ENCODE measurements around the gene NFKB1.

The NFKB1 gene

DNA sequence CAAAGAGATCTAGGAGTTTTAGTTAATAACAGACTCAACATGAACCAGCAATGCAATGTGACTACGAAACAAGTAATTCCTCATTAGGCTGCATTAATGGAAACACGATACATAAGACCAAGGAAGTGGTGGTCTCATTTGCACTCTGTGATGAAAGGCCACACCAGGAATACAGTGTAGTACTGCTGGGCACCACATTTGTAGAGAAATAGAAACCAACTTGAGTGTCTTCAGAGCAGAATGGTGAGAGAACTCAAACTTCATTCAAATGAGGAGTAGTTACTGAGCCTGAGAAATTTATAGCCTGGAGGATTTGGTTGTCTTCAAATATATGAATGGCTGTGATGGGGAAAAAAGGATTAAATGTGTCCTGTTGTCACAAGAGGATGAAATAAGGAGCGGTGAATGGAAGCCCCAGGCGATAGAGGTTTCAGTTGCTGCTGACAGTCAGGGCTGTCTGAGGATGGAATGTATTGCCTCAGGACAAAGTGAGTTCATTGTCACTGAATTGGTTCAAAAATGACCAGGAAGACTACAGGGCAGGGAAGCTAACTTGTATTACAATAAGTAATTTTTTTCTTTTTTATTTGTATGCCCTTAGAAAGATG is 50.9 kb downstream of the NFKB1 start:
- ChIA-PET CTCF (no interaction called here), POLR2A (no interaction called here)
- DNase-seq (ENCODE audit: extremely low spot score): no peak
- no peak for TF ChIP-seq TARDBP (IDR thresholded peaks at IDR 0.05)
- no peak for TF ChIP-seq NFRKB (IDR thresholded peaks at IDR 0.05)
- TF ChIP-seq SP1 (IDR thresholded peaks at IDR 0.05): no peak
- no peak for TF ChIP-seq FOXA1 (IDR thresholded peaks at IDR 0.05)
- no peak for TF ChIP-seq FOXM1 (IDR thresholded peaks at IDR 0.05; ENCODE audit: borderline replicate concordance)

DNA sequence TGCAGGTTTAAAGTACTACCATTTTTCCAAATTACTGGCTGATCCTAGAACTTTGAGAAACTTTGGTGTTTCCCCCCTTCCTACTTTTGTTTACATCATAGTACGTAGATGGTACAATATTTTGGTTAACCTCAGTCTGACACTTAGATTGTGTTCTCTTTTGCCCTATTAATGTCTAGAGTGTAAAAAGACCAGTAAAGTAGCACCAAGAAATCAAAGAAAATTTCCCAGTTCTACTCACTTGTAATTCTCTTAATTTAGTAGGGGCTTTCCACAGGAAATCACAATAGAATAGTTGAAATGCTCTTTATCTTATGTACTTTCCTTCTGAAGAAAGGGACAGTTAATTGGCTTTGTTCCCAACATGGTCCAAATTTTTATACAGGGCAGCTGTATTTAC is 51.6 kb downstream of the NFKB1 start:
- ChIA-PET POLR2A (no interaction called here), CTCF (interaction anchor here (0.7 kb wide), 1 partner anchor 329 kb away, joined by 3 read pairs; no protein-coding TSS in a partner anchor)
- DNase-seq (ENCODE audit: extremely low spot score): no peak
- TF ChIP-seq CTBP1 (IDR thresholded peaks at IDR 0.05; ENCODE audit: borderline replicate concordance) (no peak), HDGF (IDR thresholded peaks at IDR 0.05; ENCODE audit: borderline replicate concordance) (no peak), TARDBP (IDR thresholded peaks at IDR 0.05) (no peak), SUZ12 (IDR thresholded peaks at IDR 0.05) (no peak), ARNT (IDR thresholded peaks at IDR 0.05) (no peak), FOXM1 (IDR thresholded peaks at IDR 0.05; ENCODE audit: borderline replicate concordance) (no peak), FOXK2 (IDR thresholded peaks at IDR 0.05) (no peak), ELF4 (IDR thresholded peaks at IDR 0.05) (no peak)
- TF ChIP-seq, protein P1, sequence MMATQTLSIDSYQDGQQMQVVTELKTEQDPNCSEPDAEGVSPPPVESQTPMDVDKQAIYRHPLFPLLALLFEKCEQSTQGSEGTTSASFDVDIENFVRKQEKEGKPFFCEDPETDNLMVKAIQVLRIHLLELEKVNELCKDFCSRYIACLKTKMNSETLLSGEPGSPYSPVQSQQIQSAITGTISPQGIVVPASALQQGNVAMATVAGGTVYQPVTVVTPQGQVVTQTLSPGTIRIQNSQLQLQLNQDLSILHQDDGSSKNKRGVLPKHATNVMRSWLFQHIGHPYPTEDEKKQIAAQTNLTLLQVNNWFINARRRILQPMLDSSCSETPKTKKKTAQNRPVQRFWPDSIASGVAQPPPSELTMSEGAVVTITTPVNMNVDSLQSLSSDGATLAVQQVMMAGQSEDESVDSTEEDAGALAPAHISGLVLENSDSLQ (IDR thresholded peaks at IDR 0.05): no peak

DNA sequence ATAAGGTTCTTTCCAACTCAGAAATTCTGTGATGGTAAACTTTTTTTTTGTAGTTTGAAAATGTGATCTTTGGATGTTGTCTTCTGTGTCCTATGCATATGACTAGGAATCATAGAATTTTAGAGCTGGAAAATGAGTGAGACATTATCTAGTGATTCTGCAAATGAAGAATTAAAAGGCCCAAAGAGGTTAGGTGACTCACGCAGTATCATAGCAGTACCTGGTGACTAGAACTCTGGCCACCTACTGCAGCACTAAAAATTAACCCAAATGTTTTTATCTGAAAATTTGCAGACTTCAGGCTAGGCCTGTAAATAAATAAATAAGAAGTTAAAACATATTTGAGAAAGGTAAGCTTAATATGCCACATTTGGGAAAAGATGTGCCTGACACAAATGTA is 52.8 kb downstream of the NFKB1 start:
- DNase-seq (ENCODE audit: extremely low spot score): no peak
- CTCF ChIA-PET: interaction anchor here (0.9 kb wide), 1 partner anchor 8 kb away, joined by 3 read pairs; no protein-coding TSS in a partner anchor
- POLR2A ChIA-PET: interaction anchor here (1.1 kb wide), 1 partner anchor 20 kb away, joined by 3 read pairs; no protein-coding TSS in a partner anchor
- no peak for TF ChIP-seq CTBP1 (IDR thresholded peaks at IDR 0.05; ENCODE audit: borderline replicate concordance)
- TF ChIP-seq, protein P1 (IDR thresholded peaks at IDR 0.05): no peak
- no peak for TF ChIP-seq SUZ12 (IDR thresholded peaks at IDR 0.05)
- TF ChIP-seq ARNT (IDR thresholded peaks at IDR 0.05): no peak
- no peak for TF ChIP-seq BHLHE40 (IDR thresholded peaks at IDR 0.05; ENCODE audit: borderline replicate concordance)
- TF ChIP-seq FOXK2 (IDR thresholded peaks at IDR 0.05): no peak
- TF ChIP-seq FOXA1 (IDR thresholded peaks at IDR 0.05): no peak
- TF ChIP-seq FOXM1 (IDR thresholded peaks at IDR 0.05; ENCODE audit: borderline replicate concordance): no peak
- no peak for TF ChIP-seq L3MBTL2 (conservative IDR thresholded peaks at IDR 0.05)
- TF ChIP-seq HDGF (IDR thresholded peaks at IDR 0.05; ENCODE audit: borderline replicate concordance): no peak
- no peak for TF ChIP-seq SP1 (IDR thresholded peaks at IDR 0.05)
- no peak for TF ChIP-seq TARDBP (IDR thresholded peaks at IDR 0.05)
- TF ChIP-seq ZNF384 (IDR thresholded peaks at IDR 0.05): no peak
- no peak for TF ChIP-seq ELF4 (IDR thresholded peaks at IDR 0.05)
- no peak for TF ChIP-seq NFRKB (IDR thresholded peaks at IDR 0.05)
- TF ChIP-seq LEF1 (IDR thresholded peaks at IDR 0.05; ENCODE audit: borderline replicate concordance): no peak

DNA sequence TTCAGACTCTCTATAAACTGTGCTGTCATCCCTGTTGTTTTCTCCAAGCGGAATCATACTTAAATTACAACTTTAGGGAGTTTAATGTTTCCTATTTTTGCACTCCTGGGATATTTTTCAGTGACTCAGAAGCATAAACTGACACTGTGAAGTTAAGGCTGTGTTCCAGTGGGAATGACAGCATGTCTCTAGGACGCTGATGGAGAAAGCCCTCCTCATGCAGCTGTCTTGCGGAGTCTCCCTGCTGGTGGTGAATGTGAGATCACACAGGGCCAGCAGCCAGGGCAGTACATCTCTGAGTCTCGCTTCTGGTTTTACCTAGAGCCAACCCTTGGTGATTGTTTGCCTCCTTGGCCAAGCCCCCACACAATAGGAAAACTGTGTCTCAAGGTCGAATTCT is 53.3 kb downstream of the NFKB1 start:
- DNase-seq (ENCODE audit: extremely low spot score): no peak
- ChIA-PET CTCF (interaction anchor here (0.9 kb wide), 1 partner anchor 9 kb away, joined by 3 read pairs; no protein-coding TSS in a partner anchor), POLR2A (interaction anchor here (1.1 kb wide), 1 partner anchor 19 kb away, joined by 3 read pairs; no protein-coding TSS in a partner anchor)
- TF ChIP-seq L3MBTL2 (conservative IDR thresholded peaks at IDR 0.05): no peak
- no peak for TF ChIP-seq LEF1 (IDR thresholded peaks at IDR 0.05; ENCODE audit: borderline replicate concordance)
- no peak for TF ChIP-seq FOXK2 (IDR thresholded peaks at IDR 0.05)
- no peak for TF ChIP-seq ZNF384 (IDR thresholded peaks at IDR 0.05)

DNA sequence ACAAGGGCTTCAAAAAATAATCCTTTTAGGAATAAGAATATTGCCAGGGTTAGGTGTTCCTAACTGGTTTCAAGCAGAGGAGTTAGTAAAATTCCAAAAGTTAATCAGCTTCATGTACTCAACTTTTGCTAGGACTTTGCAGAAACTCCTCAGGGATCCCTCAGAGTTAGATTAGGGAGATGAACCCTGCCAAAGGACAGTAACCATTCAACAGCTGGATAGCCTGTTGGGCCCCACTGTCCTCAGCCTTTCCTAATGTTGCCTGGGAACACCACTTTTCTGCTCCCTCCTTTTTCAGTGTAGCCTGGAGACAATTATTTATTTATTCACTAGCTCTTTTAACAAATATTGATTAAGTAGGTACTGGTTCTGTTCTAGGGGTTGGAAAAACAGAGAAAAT is 53.8 kb downstream of the NFKB1 start:
- no peak for TF ChIP-seq CTBP1 (IDR thresholded peaks at IDR 0.05; ENCODE audit: borderline replicate concordance)
- no peak for TF ChIP-seq SUZ12 (IDR thresholded peaks at IDR 0.05)
- TF ChIP-seq, protein P1 (IDR thresholded peaks at IDR 0.05): no peak
- no peak for TF ChIP-seq BHLHE40 (IDR thresholded peaks at IDR 0.05; ENCODE audit: borderline replicate concordance)
- ChIA-PET CTCF (no interaction called here), POLR2A (interaction anchor here (1.1 kb wide), 1 partner anchor 19 kb away, joined by 3 read pairs; no protein-coding TSS in a partner anchor)
- no peak for DNase-seq (ENCODE audit: extremely low spot score)

DNA sequence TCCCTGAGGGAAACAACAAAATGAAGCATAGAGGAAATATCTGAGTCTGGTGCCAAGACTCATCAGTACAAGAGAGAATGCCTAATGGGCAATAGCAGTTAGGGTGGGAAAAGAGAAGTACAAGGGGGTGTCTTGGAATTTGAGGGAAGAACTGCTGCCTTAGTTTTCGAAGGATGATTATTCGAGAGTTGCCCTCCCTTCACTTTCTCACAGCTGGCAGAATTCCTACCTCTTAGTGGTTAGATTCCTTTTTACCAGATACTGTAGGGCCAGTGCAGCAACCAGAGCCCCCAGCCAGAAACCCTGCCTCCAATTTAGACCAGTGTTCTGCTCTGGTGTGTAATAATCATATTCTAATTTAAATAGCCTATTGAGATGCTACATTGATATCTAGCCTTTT is 56.5 kb downstream of the NFKB1 start:
- no peak for DNase-seq (ENCODE audit: extremely low spot score)
- POLR2A ChIA-PET: no interaction called here
- TF ChIP-seq BHLHE40 (IDR thresholded peaks at IDR 0.05; ENCODE audit: borderline replicate concordance): no peak
- TF ChIP-seq, protein P1 (IDR thresholded peaks at IDR 0.05): no peak
- TF ChIP-seq L3MBTL2 (conservative IDR thresholded peaks at IDR 0.05): no peak
- no peak for TF ChIP-seq SUZ12 (IDR thresholded peaks at IDR 0.05)
- TF ChIP-seq FOXA1 (IDR thresholded peaks at IDR 0.05): no peak
- no peak for TF ChIP-seq NFRKB (IDR thresholded peaks at IDR 0.05)
- TF ChIP-seq HDGF (IDR thresholded peaks at IDR 0.05; ENCODE audit: borderline replicate concordance): no peak
- TF ChIP-seq SP1 (IDR thresholded peaks at IDR 0.05): no peak
- CTCF ChIA-PET: no interaction called here
